ENCODE measurements around the gene CLDN22. TPM values are rescaled to one million over a fixed set of nuclear protein-coding genes. Genes with fewer than 3 reads are reported as not detected.

CLDN22 gene
- total and polyA plus RNA-seq, 2 experiments from 2014 or later: not detected

DNA sequence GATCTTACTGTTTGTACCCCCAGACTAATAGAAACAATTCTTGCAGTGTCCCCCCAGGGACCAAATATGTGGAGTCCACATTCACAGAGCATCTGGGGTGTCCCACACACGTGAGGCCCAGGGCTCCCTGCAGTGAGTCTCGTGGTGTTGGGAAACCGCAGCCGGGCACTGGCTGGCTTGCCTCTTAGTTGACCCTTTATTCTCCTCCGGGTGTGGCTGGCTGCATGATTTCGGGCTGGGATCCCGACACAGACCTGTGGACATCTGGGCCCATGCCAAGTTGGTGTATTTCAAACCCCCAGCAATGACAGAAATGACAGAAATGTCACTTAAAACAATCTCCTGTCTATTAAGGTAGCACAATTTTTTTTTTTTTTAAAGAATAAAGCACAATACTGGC is 17.8 kb upstream of the CLDN22 start:
- H2AFZ ChIP-seq: no peak overlapping the region
- H3K27ac ChIP-seq: no peak overlapping the region
- WGBS (ENCODE audit: low lambda C conversion rate, missing lambda C conversion rate): 90% methylated on average over 7 of the region's 7 CpGs
- TF ChIP-seq, protein P1, sequence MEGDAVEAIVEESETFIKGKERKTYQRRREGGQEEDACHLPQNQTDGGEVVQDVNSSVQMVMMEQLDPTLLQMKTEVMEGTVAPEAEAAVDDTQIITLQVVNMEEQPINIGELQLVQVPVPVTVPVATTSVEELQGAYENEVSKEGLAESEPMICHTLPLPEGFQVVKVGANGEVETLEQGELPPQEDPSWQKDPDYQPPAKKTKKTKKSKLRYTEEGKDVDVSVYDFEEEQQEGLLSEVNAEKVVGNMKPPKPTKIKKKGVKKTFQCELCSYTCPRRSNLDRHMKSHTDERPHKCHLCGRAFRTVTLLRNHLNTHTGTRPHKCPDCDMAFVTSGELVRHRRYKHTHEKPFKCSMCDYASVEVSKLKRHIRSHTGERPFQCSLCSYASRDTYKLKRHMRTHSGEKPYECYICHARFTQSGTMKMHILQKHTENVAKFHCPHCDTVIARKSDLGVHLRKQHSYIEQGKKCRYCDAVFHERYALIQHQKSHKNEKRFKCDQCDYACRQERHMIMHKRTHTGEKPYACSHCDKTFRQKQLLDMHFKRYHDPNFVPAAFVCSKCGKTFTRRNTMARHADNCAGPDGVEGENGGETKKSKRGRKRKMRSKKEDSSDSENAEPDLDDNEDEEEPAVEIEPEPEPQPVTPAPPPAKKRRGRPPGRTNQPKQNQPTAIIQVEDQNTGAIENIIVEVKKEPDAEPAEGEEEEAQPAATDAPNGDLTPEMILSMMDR (IDR thresholded peaks at IDR 0.05; ENCODE audit: poor library complexity): no peak
- no peaks in the 10 kb centered on the region for H4K20me1 ChIP-seq (ENCODE audit: insufficient read depth, poor library complexity, severe bottlenecking)
- no peaks in the 10 kb centered on the region for H3K79me2 ChIP-seq
- H3K9me3 ChIP-seq (ENCODE audit: low read depth): no peaks in the 10 kb centered on the region
- DNase-seq (ENCODE audit: low spot score): no peak
- peaks cover 3% of the 10 kb centered on the region for H3K4me1 ChIP-seq (ENCODE audit: insufficient read depth)
- no peaks in the 10 kb centered on the region for H3K36me3 ChIP-seq (replicated peaks; ENCODE audit: insufficient read depth, low read depth)
- no peak overlapping the region for H3K4me3 ChIP-seq
- H3K9me2 ChIP-seq (replicated peaks; ENCODE audit: insufficient read depth): no peaks in the 10 kb centered on the region
- no peaks in the 10 kb centered on the region for H3K27me3 ChIP-seq
- no peak overlapping the region for H3K4me2 ChIP-seq

DNA sequence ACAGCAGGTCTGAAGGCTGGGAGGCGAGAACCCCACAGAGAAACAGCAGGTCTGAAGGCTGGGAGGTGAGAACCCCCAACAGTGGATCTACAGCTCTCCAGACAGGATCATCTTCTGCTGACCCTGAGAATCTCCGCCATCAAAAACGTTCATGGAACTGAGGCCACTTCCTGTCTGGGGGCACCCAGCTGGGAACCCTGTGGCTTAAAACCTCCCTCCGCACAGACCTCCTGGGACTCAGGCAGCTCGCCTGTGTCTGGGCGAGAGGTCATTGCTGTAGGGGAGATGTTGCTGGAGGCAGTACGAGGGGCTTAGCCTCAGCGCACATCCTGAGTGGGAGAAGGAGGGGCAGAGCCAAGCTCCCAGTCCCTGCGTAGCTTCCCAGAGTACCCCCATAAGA is 17.3 kb upstream of the CLDN22 start:
- WGBS (ENCODE audit: low lambda C conversion rate, missing lambda C conversion rate): 87% methylated on average over 9 of the region's 9 CpGs

DNA sequence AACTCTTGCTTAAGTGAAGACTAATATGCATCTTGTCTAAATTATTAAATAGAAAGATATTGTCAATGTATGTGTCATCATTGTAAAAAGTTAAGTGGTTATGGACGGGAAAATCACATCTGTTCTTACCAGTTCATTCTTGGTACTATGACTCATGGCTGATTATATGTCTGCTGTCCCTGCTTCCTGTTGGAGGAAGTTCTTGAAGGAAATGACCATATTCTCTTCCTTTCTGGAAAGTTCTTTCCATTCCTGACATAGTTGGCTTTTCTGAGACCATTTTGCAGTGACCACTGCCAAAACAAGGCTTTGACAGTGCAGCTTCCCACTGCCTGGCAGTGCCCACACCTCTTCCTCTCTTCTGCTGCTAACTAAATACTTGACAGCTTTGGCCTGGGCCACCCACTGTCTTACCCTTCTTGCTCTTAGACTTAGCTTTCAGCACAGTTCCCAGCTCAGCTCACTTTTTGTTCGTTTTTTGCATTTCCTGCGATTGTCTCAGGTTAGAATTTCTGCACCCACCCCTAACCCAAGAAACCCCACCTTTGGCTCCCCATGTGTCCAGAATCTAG is 15.4 kb upstream of the CLDN22 start:
- Histone ChIP-seq H3K4me1 (ENCODE audit: insufficient read depth) (peaks cover 3% of the 10 kb centered on the region), H3K27ac (peak overlapping the region; percentile 51), H2AFZ (no peak overlapping the region), H3K27me3 (no peaks in the 10 kb centered on the region), H3K36me3 (replicated peaks; ENCODE audit: insufficient read depth, low read depth) (no peaks in the 10 kb centered on the region), H3K4me3 (no peak overlapping the region), H3K79me2 (no peaks in the 10 kb centered on the region), H3K4me2 (no peak overlapping the region), H4K20me1 (ENCODE audit: insufficient read depth, poor library complexity, severe bottlenecking) (no peaks in the 10 kb centered on the region), H3K9me3 (ENCODE audit: low read depth) (no peaks in the 10 kb centered on the region), H3K9me2 (replicated peaks; ENCODE audit: insufficient read depth) (no peaks in the 10 kb centered on the region)
- TF ChIP-seq EZH2phosphoT487 (IDR thresholded peaks at IDR 0.05; ENCODE audit: low read depth, severe bottlenecking, unreplicated experiment): no peak
- no peak for TF ChIP-seq EZH2 (IDR thresholded peaks at IDR 0.05; ENCODE audit: borderline replicate concordance)
- TF ChIP-seq, protein P1 (IDR thresholded peaks at IDR 0.05; ENCODE audit: poor library complexity): no peak
- WGBS (ENCODE audit: low lambda C conversion rate, missing lambda C conversion rate): 69% methylated on average over 3 of the region's 3 CpGs
- DNase-seq (ENCODE audit: low spot score): peak; percentile 32

More for the DNA sequence above, 17.3 kb upstream of the CLDN22 start:
- Histone ChIP-seq H3K4me1 (ENCODE audit: insufficient read depth) (peaks cover 3% of the 10 kb centered on the region), H3K4me2 (no peak overlapping the region), H3K4me3 (no peak overlapping the region), H3K27me3 (no peaks in the 10 kb centered on the region), H3K9me3 (ENCODE audit: low read depth) (no peaks in the 10 kb centered on the region), H3K9me2 (replicated peaks; ENCODE audit: insufficient read depth) (no peaks in the 10 kb centered on the region), H3K27ac (no peak overlapping the region), H2AFZ (no peak overlapping the region), H4K20me1 (ENCODE audit: insufficient read depth, poor library complexity, severe bottlenecking) (no peaks in the 10 kb centered on the region), H3K36me3 (replicated peaks; ENCODE audit: insufficient read depth, low read depth) (no peaks in the 10 kb centered on the region), H3K79me2 (no peaks in the 10 kb centered on the region)
- TF ChIP-seq EZH2phosphoT487 (IDR thresholded peaks at IDR 0.05; ENCODE audit: low read depth, severe bottlenecking, unreplicated experiment): no peak
- TF ChIP-seq, protein P1 (IDR thresholded peaks at IDR 0.05; ENCODE audit: poor library complexity): no peak
- TF ChIP-seq EZH2 (IDR thresholded peaks at IDR 0.05; ENCODE audit: borderline replicate concordance): no peak
- no peak for DNase-seq (ENCODE audit: low spot score)

DNA sequence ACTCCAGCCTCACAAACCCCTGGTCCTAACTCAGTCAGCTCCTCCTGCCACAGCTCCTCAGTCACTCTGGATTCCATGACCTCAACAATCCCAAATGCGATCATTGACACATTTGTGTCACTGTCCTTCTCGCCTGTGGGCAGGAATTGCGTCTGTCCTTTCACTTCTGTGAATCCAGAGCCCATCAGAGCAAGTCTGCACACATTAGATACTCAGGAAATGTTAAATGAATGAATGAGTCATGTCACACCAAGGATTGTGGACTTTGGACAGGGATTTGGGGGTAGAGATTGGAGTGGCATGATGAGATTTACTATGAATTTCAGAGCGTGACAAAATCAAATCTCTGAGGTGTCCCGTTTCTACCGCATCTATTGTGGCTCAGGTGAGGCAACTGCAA is 13.9 kb upstream of the CLDN22 start:
- Histone ChIP-seq H3K4me3 (no peak overlapping the region), H2AFZ (no peak overlapping the region), H3K9me3 (ENCODE audit: low read depth) (no peaks in the 10 kb centered on the region), H3K27ac (peak overlapping the region; percentile 59), H3K79me2 (no peaks in the 10 kb centered on the region), H4K20me1 (ENCODE audit: insufficient read depth, poor library complexity, severe bottlenecking) (no peaks in the 10 kb centered on the region), H3K4me2 (peak overlapping the region; percentile 50), H3K27me3 (no peaks in the 10 kb centered on the region), H3K36me3 (replicated peaks; ENCODE audit: insufficient read depth, low read depth) (no peaks in the 10 kb centered on the region), H3K9me2 (replicated peaks; ENCODE audit: insufficient read depth) (no peaks in the 10 kb centered on the region), H3K4me1 (ENCODE audit: insufficient read depth) (peaks cover 3% of the 10 kb centered on the region)
- peak; percentile 58 for DNase-seq (ENCODE audit: low spot score)
- WGBS (ENCODE audit: low lambda C conversion rate, missing lambda C conversion rate): 80% methylated on average over 6 of the region's 6 CpGs
- TF ChIP-seq, protein P1 (IDR thresholded peaks at IDR 0.05; ENCODE audit: poor library complexity): no peak

Data from hepatocyte (in vitro differentiated cells).